NCI-H2107 treated with DMSO at 0.1 percent for 48 hours (cell line): ENCODE results near the gene TCF25.
"Not testable (repeated sequence)": the region's sequence is repeated elsewhere in the genome, so short reads cannot be mapped to it uniquely, and the experiment has no call there.

ENCODE experiments used
- DNase-seq: peaks from one replicate; lab custom pipeline; 2025; ENCODE audit not compliant: unreplicated experiment; lab: John Stamatoyannopoulos, UW

Gene TCF25

DNA sequence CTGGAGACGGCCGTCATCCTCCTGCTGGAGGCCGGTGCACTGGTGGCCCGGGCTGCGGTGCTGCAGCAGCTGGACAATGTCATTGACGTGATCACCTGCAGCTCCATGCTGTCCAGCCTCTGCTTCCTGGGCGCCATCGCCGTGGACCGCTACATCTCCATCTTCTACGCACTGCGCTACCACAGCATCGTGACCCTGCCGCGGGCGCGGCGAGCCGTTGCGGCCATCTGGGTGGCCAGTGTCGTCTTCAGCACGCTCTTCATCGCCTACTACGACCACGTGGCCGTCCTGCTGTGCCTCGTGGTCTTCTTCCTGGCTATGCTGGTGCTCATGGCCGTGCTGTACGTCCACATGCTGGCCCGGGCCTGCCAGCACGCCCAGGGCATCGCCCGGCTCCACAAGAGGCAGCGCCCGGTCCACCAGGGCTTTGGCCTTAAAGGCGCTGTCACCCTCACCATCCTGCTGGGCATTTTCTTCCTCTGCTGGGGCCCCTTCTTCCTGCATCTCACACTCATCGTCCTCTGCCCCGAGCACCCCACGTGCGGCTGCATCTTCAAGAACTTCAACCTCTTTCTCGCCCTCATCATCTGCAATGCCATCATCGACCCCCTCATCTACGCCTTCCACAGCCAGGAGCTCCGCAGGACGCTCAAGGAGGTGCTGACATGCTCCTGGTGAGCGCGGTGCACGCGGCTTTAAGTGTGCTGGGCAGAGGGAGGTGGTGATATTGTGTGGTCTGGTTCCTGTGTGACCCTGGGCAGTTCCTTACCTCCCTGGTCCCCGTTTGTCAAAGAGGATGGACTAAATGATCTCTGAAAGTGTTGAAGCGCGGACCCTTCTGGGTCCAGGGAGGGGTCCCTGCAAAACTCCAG lies 46.4 kb downstream of the TCF25 start:
- DNase-seq = no peak

DNA sequence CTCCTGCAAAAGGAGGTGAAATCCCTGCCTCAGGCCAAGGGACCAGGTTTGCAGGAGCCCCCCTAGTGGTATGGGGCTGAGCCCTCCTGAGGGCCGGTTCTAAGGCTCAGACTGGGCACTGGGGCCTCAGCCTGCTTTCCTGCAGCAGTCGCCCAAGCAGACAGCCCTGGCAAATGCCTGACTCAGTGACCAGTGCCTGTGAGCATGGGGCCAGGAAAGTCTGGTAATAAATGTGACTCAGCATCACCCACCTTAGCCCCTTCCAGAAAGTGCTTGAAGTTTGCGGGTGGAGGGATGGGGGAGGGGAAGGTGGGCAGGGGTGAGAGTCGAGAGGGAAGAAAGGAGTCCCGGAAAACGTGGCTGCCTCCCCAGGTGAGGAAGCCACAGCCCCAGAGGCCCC lies 47.3 kb downstream of the TCF25 start:
- DNase-seq = no peak

DNA sequence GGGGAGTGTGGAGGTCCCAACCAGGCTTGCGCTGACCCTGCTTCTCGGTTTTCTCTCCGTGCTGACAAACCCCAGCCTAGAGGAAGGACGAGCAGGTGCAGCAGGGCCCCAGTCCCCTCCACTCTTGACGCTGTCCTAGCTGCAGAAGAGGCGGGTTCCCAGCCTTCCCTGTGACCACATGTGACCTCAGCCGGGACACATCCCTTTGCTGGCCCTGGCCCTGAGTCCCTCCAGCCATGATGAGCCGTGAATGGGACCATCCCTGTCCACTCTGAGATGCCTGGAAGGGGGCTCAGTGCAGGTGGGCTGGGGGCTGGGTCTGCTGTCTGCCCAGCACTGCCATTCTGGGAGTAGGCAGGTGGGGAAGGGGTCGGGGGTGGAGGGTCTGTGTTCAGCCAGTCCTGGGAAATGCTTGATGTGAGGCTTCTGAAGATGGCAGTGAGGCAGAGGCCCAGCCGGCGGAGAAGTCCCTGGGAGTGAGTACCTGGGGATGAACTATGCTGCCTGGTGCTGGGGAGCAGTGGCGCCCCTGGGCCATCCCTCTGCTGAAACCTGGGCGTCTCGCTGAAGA lies 47.8 kb downstream of the TCF25 start:
- DNase-seq = no peak

DNA sequence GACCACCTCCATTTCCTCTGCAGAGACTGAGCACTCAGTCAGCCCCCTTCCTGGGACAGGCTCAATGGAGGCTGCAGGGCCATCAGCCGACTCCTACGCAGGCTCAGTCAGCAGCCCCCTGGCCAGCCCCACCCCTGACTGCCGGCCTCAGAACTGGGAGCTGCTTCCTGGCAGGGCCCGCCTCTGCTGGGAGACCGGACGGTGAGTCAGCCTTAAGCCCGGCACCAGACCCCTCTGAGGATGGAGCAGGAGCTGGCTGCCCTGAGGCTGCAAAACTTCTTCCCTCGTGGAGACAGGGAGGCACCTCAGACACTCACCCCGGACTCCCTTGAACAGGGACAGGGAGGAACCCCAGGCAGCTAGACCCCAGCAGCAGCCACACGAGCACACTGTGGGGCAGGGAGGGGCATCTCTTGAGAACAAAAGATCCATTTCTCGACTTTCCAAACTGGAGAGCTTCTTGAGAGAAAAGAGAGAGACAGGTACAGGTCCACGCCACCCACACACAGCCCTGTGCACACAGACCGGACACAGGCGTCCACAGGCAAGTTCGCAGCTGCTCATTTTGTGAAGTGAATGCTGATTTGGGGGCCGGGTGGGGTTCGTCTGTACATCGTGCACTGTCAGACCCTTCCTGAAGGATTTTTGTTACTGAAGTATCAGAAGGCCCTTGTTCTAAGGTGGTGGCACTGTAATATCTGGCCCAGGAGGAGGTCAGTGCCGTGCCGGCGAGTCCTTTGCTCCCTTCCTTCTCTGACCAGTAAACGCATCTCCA lies 48.5 kb downstream of the TCF25 start:
- DNase-seq = peak; percentile 39

DNA sequence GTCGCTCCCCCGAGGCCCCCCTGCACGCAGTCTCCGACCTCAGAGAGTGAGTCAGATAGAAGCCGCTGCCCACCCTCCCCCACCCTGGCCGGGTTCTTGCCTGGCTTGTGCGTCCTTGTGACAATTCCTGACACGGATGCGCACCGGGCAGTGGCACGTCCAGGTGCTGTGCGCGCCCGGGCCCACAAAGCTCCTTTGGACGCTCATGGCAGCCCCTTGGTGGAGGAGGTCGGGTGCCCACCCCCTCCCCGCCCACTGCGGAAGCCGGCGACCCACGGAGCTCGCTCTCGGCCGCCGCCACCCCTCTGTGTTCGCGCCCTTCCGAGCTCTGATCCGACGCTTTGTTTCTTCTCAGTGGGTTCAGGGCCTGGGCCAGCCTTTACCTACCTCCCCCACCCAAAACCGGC lies 49.1 kb downstream of the TCF25 start:
- DNase-seq = no peak

DNA sequence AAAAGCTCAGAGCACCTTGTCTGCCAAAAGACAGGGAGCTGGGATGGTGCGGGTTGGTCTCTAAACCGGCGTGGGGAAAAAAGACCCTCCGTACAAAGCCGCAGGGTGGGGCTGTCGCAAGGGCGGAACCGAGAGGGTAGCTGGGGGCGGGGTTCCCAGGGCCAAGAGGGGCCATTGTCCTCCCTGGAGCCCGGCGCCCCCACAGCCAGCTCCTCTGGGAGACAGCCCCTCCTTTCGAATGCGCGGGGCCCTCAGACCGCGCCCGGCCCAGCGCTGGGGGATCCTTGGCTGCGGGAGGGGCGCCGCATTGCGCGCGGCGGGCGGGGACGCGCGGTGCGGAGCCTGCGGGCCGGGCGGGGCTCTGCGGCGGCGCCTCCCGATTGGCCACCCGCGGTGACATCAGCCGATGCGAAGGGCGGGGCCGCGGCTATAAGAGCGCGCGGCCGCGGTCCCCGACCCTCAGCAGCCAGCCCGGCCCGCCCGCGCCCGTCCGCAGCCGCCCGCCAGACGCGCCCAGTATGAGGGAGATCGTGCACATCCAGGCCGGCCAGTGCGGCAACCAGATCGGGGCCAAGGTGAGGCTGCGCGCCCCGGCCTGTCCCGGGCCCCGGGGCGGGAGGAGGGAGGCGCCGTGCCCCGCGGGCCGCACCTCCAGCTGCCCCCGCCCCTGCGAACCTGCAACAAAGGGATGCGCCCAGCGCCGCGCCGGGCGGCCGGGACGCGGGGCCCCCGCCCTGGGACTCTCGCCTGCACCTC lies 49.7 kb downstream of the TCF25 start, which contains the start of gene TUBB3:
Gene TUBB3, plus strand, starts transcription at position 459 of the 756 bp plus-strand sequence. Its CDS starts 60 bp downstream, at position 519.
- DNase-seq = peak; percentile 48

DNA sequence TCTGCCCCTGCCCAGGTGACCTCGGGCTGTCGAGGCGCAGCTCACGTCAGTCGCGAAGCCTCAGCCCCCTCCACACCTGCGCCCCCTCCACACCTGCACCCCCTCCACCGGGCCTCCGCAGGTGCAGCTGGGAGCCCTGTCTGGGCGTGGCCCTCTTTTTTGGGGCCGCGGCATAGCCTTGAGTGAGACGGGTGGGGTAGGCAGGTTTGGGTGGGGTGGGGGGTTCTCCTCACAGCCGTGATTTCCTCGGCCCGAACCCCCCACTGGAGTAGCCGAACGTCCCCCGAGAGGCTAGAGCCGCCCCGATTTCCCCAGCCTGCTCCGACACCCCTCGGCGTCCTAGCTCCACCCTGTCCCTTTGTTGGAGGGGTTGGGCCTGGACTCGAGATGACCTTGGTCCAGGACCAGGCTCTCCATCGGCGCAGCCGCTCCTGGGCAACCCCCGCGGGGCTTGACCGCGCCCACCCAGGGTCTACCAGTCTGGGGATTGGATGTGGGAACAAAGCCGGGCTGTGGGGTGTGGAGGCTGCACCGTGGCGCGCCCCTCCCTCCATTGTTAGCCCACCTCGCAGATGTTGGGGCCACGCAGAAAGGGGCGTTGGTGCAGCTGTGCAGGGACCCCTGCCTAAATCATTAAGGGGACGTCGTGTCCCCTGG lies 50.4 kb downstream of the TCF25 start:
- no peak for DNase-seq

DNA sequence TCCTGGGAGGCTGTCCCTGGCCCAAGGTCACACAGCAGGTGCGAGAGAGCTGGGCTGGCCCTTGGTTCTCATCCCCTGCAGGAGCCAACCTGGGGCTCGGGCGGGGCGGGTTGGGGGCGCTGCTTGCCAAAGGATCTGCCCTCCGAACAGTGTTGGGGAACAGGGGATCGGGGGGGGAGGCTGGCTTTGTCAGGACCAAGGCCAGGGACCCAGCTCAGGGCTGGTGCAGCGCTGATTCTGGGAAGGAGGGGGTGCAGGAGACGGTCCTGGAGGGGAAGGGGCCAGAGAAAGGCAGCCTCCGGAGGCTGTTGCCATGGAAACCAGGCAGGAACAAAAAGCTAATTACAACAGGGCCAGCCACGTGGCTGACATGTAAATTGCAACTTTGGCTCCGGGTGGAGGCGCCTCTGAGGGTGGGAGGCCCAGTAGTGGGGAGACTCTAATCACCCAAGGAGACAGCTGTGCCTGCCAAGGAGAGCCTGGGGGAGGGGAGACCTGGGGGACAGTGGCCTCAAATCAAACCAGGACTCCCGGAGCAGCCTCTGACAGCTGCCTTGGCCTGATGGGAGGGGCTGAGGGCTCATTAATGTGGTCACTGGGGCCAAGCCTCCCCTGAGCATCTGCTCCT lies 51.0 kb downstream of the TCF25 start:
- DNase-seq = peak; percentile 50

DNA sequence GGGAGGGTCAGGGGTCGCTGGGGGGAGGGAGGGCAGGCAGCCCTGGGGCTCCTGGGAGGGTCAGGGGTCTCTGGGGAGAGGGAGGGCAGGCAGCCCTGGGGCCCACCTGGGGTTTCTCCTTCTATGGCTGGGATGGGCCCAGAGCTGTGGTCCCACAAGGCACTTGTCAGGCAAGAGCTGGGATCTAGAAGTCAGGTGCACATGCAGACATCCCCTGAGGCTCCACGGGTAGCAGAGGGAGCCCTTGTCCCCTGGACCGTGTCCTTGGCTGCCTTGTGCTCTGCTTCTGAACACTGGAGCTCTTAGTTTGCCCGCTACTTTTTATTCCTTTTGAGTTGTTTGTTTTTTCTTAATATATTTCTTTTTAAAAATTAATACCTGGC lies 51.5 kb downstream of the TCF25 start:
- DNase-seq = peak; percentile 21

DNA sequence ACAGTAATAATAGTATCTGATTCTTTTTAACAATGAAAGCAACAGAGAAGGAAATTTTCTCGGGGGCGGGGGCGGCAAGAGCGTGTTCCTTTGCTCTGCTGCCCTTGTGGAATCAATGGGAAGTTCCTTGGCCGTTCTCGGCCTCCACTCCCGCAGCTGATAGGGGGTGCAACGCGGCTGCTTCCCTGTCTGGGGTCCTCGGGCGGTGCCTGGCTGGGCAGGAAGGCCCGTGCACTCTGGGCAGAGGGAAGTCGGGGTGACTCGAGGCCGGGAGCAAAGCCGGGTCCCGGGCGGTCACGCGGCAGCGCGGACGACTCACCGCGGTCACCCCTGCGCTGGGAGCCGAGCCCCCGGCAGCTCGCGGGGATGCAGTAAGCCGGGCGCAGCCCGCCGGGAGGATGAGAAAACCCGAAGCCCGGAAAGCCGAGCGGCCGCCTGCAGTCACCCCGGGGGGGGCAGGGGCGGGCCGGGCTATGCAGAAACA lies 52.2 kb downstream of the TCF25 start:
- DNase-seq = no peak

DNA sequence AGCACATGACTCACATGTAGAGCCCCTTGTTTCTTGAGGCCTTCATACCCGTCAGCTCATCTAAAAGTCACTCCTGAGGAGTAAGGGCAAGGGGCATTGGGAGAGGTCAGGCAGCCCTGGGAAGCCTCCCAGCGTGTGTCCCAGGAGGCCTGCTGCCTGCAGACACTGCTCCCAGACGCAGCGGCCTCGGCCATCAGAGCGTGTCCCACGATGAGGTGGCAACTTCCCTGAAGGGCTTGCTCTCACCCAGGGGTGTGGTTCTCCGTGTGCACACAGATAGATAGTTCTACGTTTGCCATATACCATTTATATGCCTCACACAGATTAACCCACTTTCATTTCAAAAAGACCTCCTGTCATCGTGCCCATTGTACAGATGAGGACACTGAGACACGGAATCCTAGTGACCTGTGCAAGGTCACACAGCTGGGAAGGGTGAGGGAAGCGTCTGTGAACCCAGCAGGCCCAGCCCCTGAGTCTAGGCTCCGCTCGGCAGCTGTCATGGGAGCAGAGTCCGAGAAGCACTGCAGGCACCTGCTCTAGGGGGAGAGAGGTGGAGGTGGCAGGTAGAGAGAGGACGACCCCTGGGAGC lies 58.0 kb downstream of the TCF25 start:
- DNase-seq = no peak

DNA sequence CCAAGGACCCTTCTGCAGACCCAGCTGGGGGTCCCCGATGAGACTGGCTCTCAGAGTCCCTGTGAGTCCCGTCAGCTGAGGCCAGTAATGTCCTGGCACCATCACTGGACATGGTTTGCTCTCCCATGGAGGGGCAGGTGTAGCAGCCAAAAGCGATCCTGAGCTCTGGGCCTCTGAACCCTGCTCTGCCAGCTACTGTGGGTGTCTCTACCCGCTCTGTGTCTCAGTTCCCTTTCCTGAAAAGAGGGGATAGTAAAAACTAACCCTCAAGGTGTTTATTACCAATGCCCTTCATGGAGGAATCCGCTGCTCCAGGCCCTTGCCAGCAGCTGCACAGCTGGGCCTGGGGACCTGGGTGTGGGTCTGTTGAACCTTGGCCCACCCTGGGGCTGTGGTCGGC lies 58.6 kb downstream of the TCF25 start:
- no peak for DNase-seq

DNA sequence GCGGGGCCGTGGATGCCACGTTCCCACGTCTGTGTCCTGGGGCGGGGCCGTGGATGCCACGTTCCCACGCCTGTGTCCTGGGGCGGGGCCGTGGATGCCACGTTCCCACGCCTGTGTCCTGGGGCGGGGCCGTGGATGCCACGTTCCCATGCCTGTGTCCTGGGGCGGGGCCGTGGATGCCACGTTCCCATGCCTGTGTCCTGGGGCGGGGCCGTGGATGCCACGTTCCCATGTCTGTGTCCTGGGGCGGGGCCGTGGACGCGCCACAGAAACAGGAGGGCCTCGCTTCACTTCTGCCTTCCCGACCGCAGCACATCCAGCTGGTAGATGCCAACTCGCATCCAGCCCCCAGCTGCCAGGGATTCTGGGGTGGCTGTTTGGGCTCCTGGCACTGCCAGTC lies 60.6 kb downstream of the TCF25 start:
- not testable (repeated sequence) for DNase-seq

DNA sequence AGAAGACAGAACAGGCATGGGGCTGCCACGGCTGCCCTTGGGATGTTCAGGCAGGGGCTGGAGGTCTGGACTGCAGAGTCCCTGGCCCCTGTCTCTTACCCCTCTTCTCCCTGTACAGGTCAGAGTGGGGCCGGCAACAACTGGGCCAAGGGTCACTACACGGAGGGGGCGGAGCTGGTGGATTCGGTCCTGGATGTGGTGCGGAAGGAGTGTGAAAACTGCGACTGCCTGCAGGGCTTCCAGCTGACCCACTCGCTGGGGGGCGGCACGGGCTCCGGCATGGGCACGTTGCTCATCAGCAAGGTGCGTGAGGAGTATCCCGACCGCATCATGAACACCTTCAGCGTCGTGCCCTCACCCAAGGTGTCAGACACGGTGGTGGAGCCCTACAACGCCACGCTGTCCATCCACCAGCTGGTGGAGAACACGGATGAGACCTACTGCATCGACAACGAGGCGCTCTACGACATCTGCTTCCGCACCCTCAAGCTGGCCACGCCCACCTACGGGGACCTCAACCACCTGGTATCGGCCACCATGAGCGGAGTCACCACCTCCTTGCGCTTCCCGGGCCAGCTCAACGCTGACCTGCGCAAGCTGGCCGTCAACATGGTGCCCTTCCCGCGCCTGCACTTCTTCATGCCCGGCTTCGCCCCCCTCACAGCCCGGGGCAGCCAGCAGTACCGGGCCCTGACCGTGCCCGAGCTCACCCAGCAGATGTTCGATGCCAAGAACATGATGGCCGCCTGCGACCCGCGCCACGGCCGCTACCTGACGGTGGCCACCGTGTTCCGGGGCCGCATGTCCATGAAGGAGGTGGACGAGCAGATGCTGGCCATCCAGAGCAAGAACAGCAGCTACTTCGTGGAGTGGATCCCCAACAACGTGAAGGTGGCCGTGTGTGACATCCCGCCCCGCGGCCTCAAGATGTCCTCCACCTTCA lies 61.5 kb downstream of the TCF25 start:
- no peak for DNase-seq

DNA sequence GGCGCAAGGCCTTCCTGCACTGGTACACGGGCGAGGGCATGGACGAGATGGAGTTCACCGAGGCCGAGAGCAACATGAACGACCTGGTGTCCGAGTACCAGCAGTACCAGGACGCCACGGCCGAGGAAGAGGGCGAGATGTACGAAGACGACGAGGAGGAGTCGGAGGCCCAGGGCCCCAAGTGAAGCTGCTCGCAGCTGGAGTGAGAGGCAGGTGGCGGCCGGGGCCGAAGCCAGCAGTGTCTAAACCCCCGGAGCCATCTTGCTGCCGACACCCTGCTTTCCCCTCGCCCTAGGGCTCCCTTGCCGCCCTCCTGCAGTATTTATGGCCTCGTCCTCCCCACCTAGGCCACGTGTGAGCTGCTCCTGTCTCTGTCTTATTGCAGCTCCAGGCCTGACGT lies 62.2 kb downstream of the TCF25 start:
- DNase-seq = not testable (repeated sequence)

DNA sequence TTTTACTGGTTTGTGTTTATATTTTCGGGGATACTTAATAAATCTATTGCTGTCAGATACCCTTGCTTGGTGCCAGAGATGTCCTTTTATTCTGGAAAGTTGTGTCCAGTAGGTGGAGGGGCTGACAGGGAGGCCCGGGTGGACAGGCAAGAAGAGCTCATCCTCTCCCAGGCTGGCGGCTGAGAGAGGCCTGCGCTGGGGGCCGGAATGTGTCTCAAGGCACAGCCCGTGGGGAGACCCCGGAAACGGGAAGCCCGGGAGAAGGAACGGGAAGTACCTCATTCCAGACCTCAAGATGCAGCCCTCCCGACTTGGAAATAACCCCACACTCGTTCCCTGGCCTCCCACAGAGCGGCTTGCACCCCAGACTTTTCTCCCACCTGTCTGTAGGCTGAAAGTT lies 62.6 kb downstream of the TCF25 start:
- DNase-seq = no peak

DNA sequence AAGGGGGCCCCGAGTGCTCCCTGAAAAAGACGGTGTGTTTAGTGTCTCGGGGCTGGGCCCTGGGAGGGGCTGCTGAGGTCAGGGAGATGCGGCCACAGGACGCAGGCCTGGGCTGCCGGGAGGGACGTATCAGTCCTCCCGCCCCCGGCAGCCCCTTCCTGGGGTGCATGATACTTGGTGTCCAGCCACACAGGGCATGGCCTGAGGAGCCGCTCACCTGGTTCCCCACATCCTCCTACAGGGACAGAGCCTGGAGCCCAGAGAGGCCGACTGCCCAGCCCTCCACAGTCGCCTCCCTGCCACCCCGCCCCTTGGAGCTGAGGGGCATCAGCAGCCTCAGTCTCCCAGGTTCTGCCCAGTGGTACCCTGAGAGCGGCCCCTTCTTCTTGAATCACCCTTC lies 63.1 kb downstream of the TCF25 start:
- no peak for DNase-seq

DNA sequence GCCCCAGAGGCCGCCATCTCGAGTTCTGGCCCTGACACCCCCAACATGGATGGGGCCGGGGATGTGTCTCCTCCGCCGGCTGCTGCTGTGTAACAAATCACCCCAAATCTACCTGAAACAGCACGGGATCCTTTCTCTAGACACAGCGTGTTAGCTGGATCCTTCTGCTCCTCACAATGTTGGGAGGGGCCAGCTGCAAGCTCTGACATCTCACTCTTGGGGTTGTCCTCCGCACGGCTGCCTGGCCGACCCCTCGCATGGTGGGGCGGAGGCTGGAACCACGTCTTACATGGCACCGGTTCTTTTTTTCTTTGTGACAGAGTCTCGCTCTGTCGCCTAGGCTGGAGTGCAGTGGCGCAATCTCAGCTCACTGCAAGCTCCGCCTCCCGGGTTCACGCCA lies 63.6 kb downstream of the TCF25 start:
- no peak for DNase-seq
